Medulla oblongata (tissue), 1 donor: ENCODE data around the gene HP1BP3.

Experiments used
- DNase-seq: peaks from one replicate; pipeline ENCODE4 v3.0.0-alpha.2; 2015; ENCODE audit errors: extremely low spot score

Gene HP1BP3

GRCh38 chr1:20770314-20771087, 16.6 kb downstream of the HP1BP3 start:
- no peak for DNase-seq

GRCh38 chr1:20767271-20767670, 19.8 kb downstream of the HP1BP3 start:
- no peak for DNase-seq

GRCh38 chr1:20763417-20763816, 23.7 kb downstream of the HP1BP3 start:
- no peak for DNase-seq

- no peak for DNase-seq
Observed at GRCh38 chr1:20760322-20760721, 26.8 kb downstream of the HP1BP3 start.

- DNase-seq, result no peak
Observed at GRCh38 chr1:20753589-20753988, 33.5 kb downstream of the HP1BP3 start.

GRCh38 chr1:20751462-20751990, 35.6 kb downstream of the HP1BP3 start:
- no peak for DNase-seq

- no peak for DNase-seq
Observed at GRCh38 chr1:20742671-20743070, 44.4 kb downstream of the HP1BP3 start.

- DNase-seq, result no peak
Observed at GRCh38 chr1:20740781-20741180, 46.3 kb downstream of the HP1BP3 start.

- DNase-seq, result no peak
Observed at GRCh38 chr1:20739225-20739624, 47.9 kb downstream of the HP1BP3 start.

- DNase-seq, result no peak
Observed at GRCh38 chr1:20735581-20736111, 51.5 kb downstream of the HP1BP3 start.

- no peak for DNase-seq
Observed at GRCh38 chr1:20733360-20733975, 53.6 kb downstream of the HP1BP3 start.

GRCh38 chr1:20732588-20733359, 54.3 kb downstream of the HP1BP3 start, which contains the start of gene SH2D5:
Gene SH2D5, minus strand, starts transcription at chr1:20732703. Its CDS starts 4,659 bp downstream, at chr1:20728044.
- DNase-seq, result peak; percentile 80

- DNase-seq, result peak; percentile 37
Observed at GRCh38 chr1:20732071-20732587, 55.0 kb downstream of the HP1BP3 start.

GRCh38 chr1:20731057-20731991, 55.8 kb downstream of the HP1BP3 start:
- DNase-seq, result no peak

GRCh38 chr1:20730690-20731056, 56.4 kb downstream of the HP1BP3 start:
- no peak for DNase-seq

- no peak for DNase-seq
Observed at GRCh38 chr1:20729990-20730689, 57.0 kb downstream of the HP1BP3 start.

GRCh38 chr1:20729155-20729931, 57.8 kb downstream of the HP1BP3 start:
- DNase-seq, result no peak

- no peak for DNase-seq
Observed at GRCh38 chr1:20728371-20729154, 58.5 kb downstream of the HP1BP3 start.
